Neural crest cell (in vitro differentiated cells): ENCODE measurements around the gene ZNF846. TPM values are rescaled to one million over a fixed set of nuclear protein-coding genes. Genes with fewer than 3 reads are reported as not detected.
"Not testable (repeated sequence)": the region's sequence is repeated elsewhere in the genome, so short reads cannot be mapped to it uniquely, and the experiment has no call there.

Source experiments
- DNase-seq: peaks from one replicate; pipeline ENCODE4 v3.0.0; 2021; ENCODE audit warnings: low read depth, mixed read lengths, low spot score
- H3K27ac Mint-ChIP-seq: one replicate; pipeline ENCODE4 v1.8.0; 2021; ENCODE audit warnings: mild to moderate bottlenecking, mixed read lengths; ENCODE audit not compliant: unreplicated experiment
- H3K27me3 Mint-ChIP-seq: 2 replicates; pipeline ENCODE4 v1.8.0; 2021; ENCODE audit warnings: low read depth, mild to moderate bottlenecking, mixed read lengths
- H3K36me3 Mint-ChIP-seq: 2 replicates; pipeline ENCODE4 v1.8.0; 2021; ENCODE audit warnings: low read depth, mild to moderate bottlenecking, mixed read lengths
- H3K4me1 Mint-ChIP-seq: 2 replicates; pipeline ENCODE4 v1.8.0; 2021; ENCODE audit warnings: mixed read lengths
- H3K4me3 Mint-ChIP-seq: one replicate; pipeline ENCODE4 v1.8.0; 2021; ENCODE audit warnings: mild to moderate bottlenecking, mixed read lengths
- H3K9me3 Mint-ChIP-seq: 2 replicates; pipeline ENCODE4 v1.8.0; 2021; ENCODE audit warnings: mixed read lengths
- CTCF ChIP-seq: fragments of 200-600 bp; sonication (generic); conservative IDR thresholded peaks from 2 replicates; pipeline ENCODE4 v1.5.0; 2021; ENCODE audit warnings: antibody characterized with exemption, mild to moderate bottlenecking
- total RNA-seq: library from RNA; stranded (reverse); gene quantifications from 2 replicates; pipeline ENCODE4 v1.2.1, GENCODE V29; 2021

Gene ZNF846
- total RNA-seq, 1 donor from 2014 or later = 7.6 TPM

GRCh38 chr19:9786342-9786741 is 17.8 kb upstream of the ZNF846 start:
- Mint-ChIP-seq H3K27me3 (no peaks in the 10 kb centered on the region), H3K36me3 (no peaks in the 10 kb centered on the region), H3K4me3 (peak overlapping the region; percentile 86), H3K4me1 (peaks cover 35% of the 10 kb centered on the region), H3K9me3 (no peaks in the 10 kb centered on the region), H3K27ac (peak overlapping the region; percentile 62)
- no peak for DNase-seq
- TF ChIP-seq CTCF = no peak

- Mint-ChIP-seq H3K9me3 (no peaks in the 10 kb centered on the region), H3K36me3 (no peaks in the 10 kb centered on the region), H3K27me3 (no peaks in the 10 kb centered on the region), H3K4me3 (peak overlapping the region; percentile 86), H3K4me1 (peaks cover 33% of the 10 kb centered on the region), H3K27ac (peak overlapping the region; percentile 98)
- no peak for TF ChIP-seq CTCF
- peak; percentile 98 for DNase-seq
Measured at GRCh38 chr19:9785367-9786331, 17.1 kb upstream of the ZNF846 start.

- not testable (repeated sequence) for H3K36me3 Mint-ChIP-seq
Measured at GRCh38 chr19:9784163-9784496, 15.6 kb upstream of the ZNF846 start.

GRCh38 chr19:9782338-9782737 is 13.8 kb upstream of the ZNF846 start:
- TF ChIP-seq CTCF = no peak
- Mint-ChIP-seq H3K27ac (no peak overlapping the region), H3K4me3 (peak overlapping the region; percentile 33), H3K4me1 (peaks cover 27% of the 10 kb centered on the region), H3K36me3 (no peaks in the 10 kb centered on the region), H3K9me3 (peaks cover 5% of the 10 kb centered on the region), H3K27me3 (no peaks in the 10 kb centered on the region)
- no peak for DNase-seq

More at GRCh38 chr19:9784163-9784496, 15.6 kb upstream of the ZNF846 start:
- Mint-ChIP-seq H3K4me3 (peak overlapping the region; percentile 86), H3K27ac (peak overlapping the region; percentile 98), H3K4me1 (peaks cover 27% of the 10 kb centered on the region)
- H3K9me3 Mint-ChIP-seq, DNase-seq, H3K27me3 Mint-ChIP-seq: not testable (repeated sequence)

GRCh38 chr19:9757544-9758501 is 10.7 kb downstream of the ZNF846 start:
- Mint-ChIP-seq H3K4me1 (no peaks in the 10 kb centered on the region), H3K27ac (no peak overlapping the region), H3K9me3 (peaks cover 13% of the 10 kb centered on the region), H3K4me3 (no peak overlapping the region), H3K27me3 (no peaks in the 10 kb centered on the region), H3K36me3 (peaks cover 61% of the 10 kb centered on the region)
- DNase-seq = no peak
- TF ChIP-seq CTCF = no peak
